ENCODE results near the gene KIF3C.
"Not testable (repeated sequence)": the region's sequence is repeated elsewhere in the genome, so short reads cannot be mapped to it uniquely, and the experiment has no call there.

Gene KIF3C

GRCh38 chr2:26000561-26001082, 18.3 kb upstream of the KIF3C start:
- in situ Hi-C loops (cut with MboI; ENCODE audit: low pct_unique_long_range_greater_than_20kb, low sequenced_read_pairs, unreplicated experiment), result no loop called here
- DNase-seq (ENCODE audit: low spot score), result no peak
- TF ChIP-seq CTCF (IDR thresholded peaks at IDR 0.05; ENCODE audit: extremely low read depth, insufficient read depth, missing control alignments), result no peak

- DNase-seq (ENCODE audit: low spot score), result not testable (repeated sequence)
- in situ Hi-C loops (cut with MboI; ENCODE audit: low pct_unique_long_range_greater_than_20kb, low sequenced_read_pairs, unreplicated experiment), result loop anchor here (10.0 kb wide), 1 partner anchor 145 kb away; no protein-coding TSS in a partner anchor
Observed at GRCh38 chr2:25999406-25999805, 17.1 kb upstream of the KIF3C start.

GRCh38 chr2:25998816-25999383, 16.6 kb upstream of the KIF3C start:
- not testable (repeated sequence) for DNase-seq (ENCODE audit: low spot score)
- in situ Hi-C loops (cut with MboI; ENCODE audit: low pct_unique_long_range_greater_than_20kb, low sequenced_read_pairs, unreplicated experiment), result loop anchor here (10.0 kb wide), 1 partner anchor 146 kb away; no protein-coding TSS in a partner anchor

GRCh38 chr2:25996844-25997243, 14.5 kb upstream of the KIF3C start:
- DNase-seq (ENCODE audit: low spot score), result no peak
- no peak for TF ChIP-seq CTCF (IDR thresholded peaks at IDR 0.05; ENCODE audit: extremely low read depth, insufficient read depth, missing control alignments)
- in situ Hi-C loops (cut with MboI; ENCODE audit: low pct_unique_long_range_greater_than_20kb, low sequenced_read_pairs, unreplicated experiment), result loop anchor here (10.0 kb wide), 1 partner anchor 148 kb away; no protein-coding TSS in a partner anchor

GRCh38 chr2:25994509-25994908, 12.2 kb upstream of the KIF3C start:
- DNase-seq (ENCODE audit: low spot score), result no peak
- TF ChIP-seq CTCF (IDR thresholded peaks at IDR 0.05; ENCODE audit: extremely low read depth, insufficient read depth, missing control alignments), result no peak
- in situ Hi-C loops (cut with MboI; ENCODE audit: low pct_unique_long_range_greater_than_20kb, low sequenced_read_pairs, unreplicated experiment), result loop anchor here (10.0 kb wide), 1 partner anchor 150 kb away; no protein-coding TSS in a partner anchor

GRCh38 chr2:25993049-25993448, 10.8 kb upstream of the KIF3C start:
- in situ Hi-C loops (cut with MboI; ENCODE audit: low pct_unique_long_range_greater_than_20kb, low sequenced_read_pairs, unreplicated experiment), result loop anchor here (10.0 kb wide), 1 partner anchor 152 kb away; no protein-coding TSS in a partner anchor
- DNase-seq (ENCODE audit: low spot score), result no peak

GRCh38 chr2:25992556-25992955, 10.3 kb upstream of the KIF3C start:
- no peak for TF ChIP-seq CTCF (IDR thresholded peaks at IDR 0.05; ENCODE audit: extremely low read depth, insufficient read depth, missing control alignments)
- in situ Hi-C loops (cut with MboI; ENCODE audit: low pct_unique_long_range_greater_than_20kb, low sequenced_read_pairs, unreplicated experiment), result loop anchor here (10.0 kb wide), 1 partner anchor 152 kb away; no protein-coding TSS in a partner anchor
- no peak for DNase-seq (ENCODE audit: low spot score)

More at GRCh38 chr2:25993049-25993448, 10.8 kb upstream of the KIF3C start:
- no peak for TF ChIP-seq CTCF (IDR thresholded peaks at IDR 0.05; ENCODE audit: extremely low read depth, insufficient read depth, missing control alignments)

Data from GM13977 (cell line).